SK-N-SH (cell line): ENCODE measurements around the gene RGS9. TPM values are rescaled to one million over a fixed set of nuclear protein-coding genes. Genes with fewer than 3 reads are reported as not detected.

ENCODE experiments used
- CTCF ChIA-PET: fragments of 300-600, 350-600 bp; formaldehyde crosslinking; extraction: SDS; loops from one replicate; lab custom pipeline; 2021; lab: Yijun Ruan, JAX
- POLR2A ChIA-PET: fragments of 350-600 bp; sonication (Branson Sonifier 250); formaldehyde crosslinking; extraction: SDS; loops from one replicate; lab custom pipeline; 2020; ENCODE audit warnings: antibody characterized with exemption, inconsistent platforms; lab: Yijun Ruan, JAX
- DNase-seq: peaks from one replicate; pipeline ENCODE4 v3.0.0; 2012
- H2AFZ ChIP-seq: fragments of 200-600 bp; sonication (generic); 2 replicates; pipeline ENCODE4 v1.8.1; 2016; ENCODE audit warnings: antibody characterized with exemption, mild to moderate bottlenecking, low read depth
- H3F3A ChIP-seq: fragments of 200-600 bp; sonication (generic); replicated peaks from 2 replicates; pipeline ENCODE3; 2016; ENCODE audit warnings: antibody characterized with exemption, mild to moderate bottlenecking; ENCODE audit not compliant: insufficient read depth
- H3K27ac ChIP-seq, 2 experiments: fragments of 200-500 bp in 1 of 2; fragments of 200-600 bp in 1 of 2; sonication (Bioruptor generic) in 1 of 2; sonication (generic), shearing (Covaris generic) in 1 of 2; 2 replicates each; pipeline versions ENCODE4 v1.5.1 to v1.6.1; 2014 to 2016; ENCODE audit warnings: low read depth in 2 of 2, inconsistent platforms in 1 of 2, low read length in 1 of 2, mild to moderate bottlenecking in 1 of 2, mixed read lengths in 1 of 2
- H3K27me3 ChIP-seq: fragments of 200-600 bp; sonication (generic), shearing (Covaris generic); 2 replicates; pipeline ENCODE4 v1.6.1; 2016; ENCODE audit warnings: mixed run types; ENCODE audit not compliant: insufficient read depth
- H3K36me3 ChIP-seq, 2 experiments: fragments of 200-500 bp in 1 of 2; fragments of 200-600 bp in 1 of 2; sonication (Bioruptor generic) in 1 of 2; sonication (generic) in 1 of 2; replicated peaks in 1 of 2; 2 replicates each; pipeline versions ENCODE3 to v1.5.1; 2014 to 2016; ENCODE audit warnings: low read length in 1 of 2, mild to moderate bottlenecking in 1 of 2; ENCODE audit not compliant: insufficient read depth in 2 of 2, control insufficient read depth in 1 of 2
- H3K4me1 ChIP-seq, 2 experiments: fragments of 200-500 bp in 1 of 2; fragments of 200-600 bp in 1 of 2; sonication (Bioruptor generic) in 1 of 2; sonication (generic), shearing (Covaris generic) in 1 of 2; 2 replicates each; pipeline versions ENCODE4 v1.5.1 to v1.6.1; 2014 to 2016; ENCODE audit warnings: low read depth in 1 of 2, low read length in 1 of 2, mixed run types in 1 of 2; ENCODE audit not compliant: insufficient read depth in 2 of 2, control insufficient read depth in 1 of 2
- H3K4me2 ChIP-seq: fragments of 200-600 bp; sonication (generic), shearing (Covaris generic); 2 replicates; pipeline ENCODE4 v1.6.1; 2017; ENCODE audit warnings: mixed run types
- H3K4me3 ChIP-seq, 2 experiments: fragments of 200-500 bp in 1 of 2; fragments of 200-600 bp in 1 of 2; sonication (Bioruptor generic) in 1 of 2; sonication (generic), shearing (Covaris generic) in 1 of 2; 2 replicates each; pipeline versions ENCODE4 v1.5.1 to v1.8.1; 2014 to 2016; ENCODE audit warnings: low read depth in 2 of 2, inconsistent platforms in 1 of 2, low read length in 1 of 2, mild to moderate bottlenecking in 1 of 2, mixed read lengths in 1 of 2, moderate library complexity in 1 of 2
- H3K79me2 ChIP-seq: fragments of 200-600 bp; sonication (generic); 2 replicates; pipeline ENCODE4 v1.8.1; 2017; ENCODE audit warnings: mild to moderate bottlenecking; ENCODE audit not compliant: insufficient read depth
- H3K9ac ChIP-seq: fragments of 200-600 bp; sonication (generic); 2 replicates; pipeline ENCODE4 v1.6.1; 2017; ENCODE audit warnings: mixed run types
- H3K9me2 ChIP-seq: fragments of 200-600 bp; sonication (generic); 2 replicates; pipeline ENCODE4 v1.6.1; 2017; ENCODE audit warnings: mixed run types
- H3K9me3 ChIP-seq: fragments of 200-600 bp; sonication (generic); 2 replicates; pipeline ENCODE4 v1.6.1; 2017; ENCODE audit warnings: mixed run types, mild to moderate bottlenecking, moderate library complexity
- H4K20me1 ChIP-seq: fragments of 200-600 bp; sonication (generic); 2 replicates; pipeline ENCODE4 v1.6.1; 2017; ENCODE audit warnings: mild to moderate bottlenecking, mixed run types; ENCODE audit not compliant: insufficient read depth
- EP300 ChIP-seq, 2 experiments: IDR thresholded peaks; 2 replicates each; pipeline versions ENCODE4 v1.4.0 to v1.6.1; 2012; ENCODE audit warnings: borderline replicate concordance in 1 of 2, low read depth in 1 of 2, low read length in 1 of 2
- EZH2phosphoT487 ChIP-seq: fragments of 200-600 bp; sonication (generic); IDR thresholded peaks from 2 replicates; pipeline ENCODE4 v1.6.1; 2017; ENCODE audit warnings: low read depth, mixed run types, mild to moderate bottlenecking, antibody characterized with exemption, moderate library complexity, borderline replicate concordance
- FOXM1 ChIP-seq: IDR thresholded peaks from 2 replicates; pipeline ENCODE4 v1.4.0; 2012; ENCODE audit warnings: low read depth, mild to moderate bottlenecking
- GABPA ChIP-seq: IDR thresholded peaks from 2 replicates; pipeline ENCODE4 v1.4.0; 2012; ENCODE audit warnings: low read depth, mild to moderate bottlenecking
- GATA2 ChIP-seq: sonication (generic); formaldehyde crosslinking; IDR thresholded peaks from 2 replicates; pipeline ENCODE4 v1.5.0; 2020; ENCODE audit warnings: mild to moderate bottlenecking, missing genetic modification reagents
- MAX ChIP-seq: IDR thresholded peaks from 2 replicates; pipeline ENCODE4 v1.4.0; 2012; ENCODE audit warnings: low read depth
- MXI1 ChIP-seq: IDR thresholded peaks from 2 replicates; pipeline ENCODE4 v1.6.1; 2012; ENCODE audit warnings: mild to moderate bottlenecking, low read depth, low read length, improper control_type of control experiment
- PBX3 ChIP-seq: IDR thresholded peaks from 2 replicates; pipeline ENCODE4; 2012
- RAD21 ChIP-seq: IDR thresholded peaks from 2 replicates; pipeline ENCODE4 v1.6.1; 2012; ENCODE audit warnings: mild to moderate bottlenecking, low read length
- RCOR1 ChIP-seq: fragments of 150-350 bp; IDR thresholded peaks from 2 replicates; pipeline ENCODE4 v1.6.1; 2017; ENCODE audit warnings: antibody characterized with exemption, low read length
- REST ChIP-seq: IDR thresholded peaks from 2 replicates; pipeline ENCODE4 v1.6.1; 2012; ENCODE audit warnings: mild to moderate bottlenecking, low read depth, low read length, moderate library complexity
- RXRA ChIP-seq: IDR thresholded peaks from 2 replicates; pipeline ENCODE4 v1.4.0; 2012; ENCODE audit warnings: low read depth, mild to moderate bottlenecking, borderline replicate concordance
- TAF1 ChIP-seq: IDR thresholded peaks from 2 replicates; pipeline ENCODE4 v1.6.1; 2012; ENCODE audit warnings: low read depth, mild to moderate bottlenecking, low read length, moderate library complexity, borderline replicate concordance
- TCF12 ChIP-seq: IDR thresholded peaks from 2 replicates; pipeline ENCODE4 v1.4.0; 2012
- USF1 ChIP-seq: IDR thresholded peaks from 2 replicates; pipeline ENCODE4 v1.4.0; 2012; ENCODE audit warnings: low read depth, borderline replicate concordance
- USF2 ChIP-seq: fragments of 150-350 bp; IDR thresholded peaks from 2 replicates; pipeline ENCODE4 v1.6.1; 2017; ENCODE audit warnings: antibody characterized with exemption, low read length, low read depth, borderline replicate concordance
- YY1 ChIP-seq: IDR thresholded peaks from 2 replicates; pipeline ENCODE4 v1.4.0; 2012; ENCODE audit warnings: low read depth, mild to moderate bottlenecking
- WGBS: methylation state at CpG from one replicate; pipeline ENCODE4 v1.1.6; 2017; ENCODE audit warnings: low lambda C conversion rate; 5-methylcytosine and 5-hydroxymethylcytosine counted together
- polyA plus RNA-seq, 3 experiments: library from polyadenylated mRNA; depleted of rRNA; stranded (reverse); fragments of >200 nt; gene quantifications; 2 replicates each; pipeline ENCODE4 v1.2.3, GENCODE V29; 2012

The RGS9 gene
- polyA plus RNA-seq, 1 of the 3 experiments (the other 2 are of a cell fraction), result 1.4 TPM

DNA sequence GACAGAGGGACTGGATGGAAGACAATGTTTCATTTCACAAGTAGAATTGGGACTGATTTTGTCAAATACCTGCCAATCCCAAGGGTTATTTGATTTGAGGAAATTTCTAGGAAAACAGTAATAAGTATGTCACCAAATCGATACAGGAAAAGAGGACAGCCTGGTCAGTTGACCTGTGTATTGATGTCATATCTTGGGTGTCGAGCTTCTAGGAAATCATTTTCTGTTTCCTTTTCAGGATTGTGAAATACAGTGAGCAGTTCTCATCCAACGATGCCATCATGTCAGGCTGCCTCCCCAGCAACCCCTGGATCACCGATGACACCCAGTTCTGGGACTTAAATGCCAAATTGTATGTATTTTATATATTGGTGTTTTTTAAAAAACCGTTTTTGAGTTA is 56.1 kb downstream of the RGS9 start:
- Histone ChIP-seq H3K4me3 (no peak overlapping the region), H3K27me3 (no peaks in the 10 kb centered on the region), H3F3A (peaks cover 4% of the 10 kb centered on the region), H2AFZ (no peak overlapping the region), H3K79me2 (no peaks in the 10 kb centered on the region), H4K20me1 (no peaks in the 10 kb centered on the region), H3K9me3 (no peaks in the 10 kb centered on the region), H3K36me3 (no peaks in the 10 kb centered on the region), H3K4me2 (no peak overlapping the region), H3K4me1 (peaks cover under 1 to 19% of the 10 kb centered on the region in 2 experiments; a peak in 2 of 4 replicates), H3K9ac (no peak overlapping the region), H3K9me2 (no peaks in the 10 kb centered on the region), H3K27ac (peak overlapping the region in 1 of 2 experiments; percentile 2; a peak in 1 of 4 replicates)
- TF ChIP-seq TAF1, result no peak
- TF ChIP-seq EP300 (IDR thresholded peaks at IDR 0.05; ENCODE audit: borderline replicate concordance in 1 of 2, low read depth in 1 of 2, low read length in 1 of 2), result no peak
- TF ChIP-seq YY1, result no peak
- no peak for TF ChIP-seq EZH2phosphoT487
- TF ChIP-seq FOXM1, result no peak
- no peak for TF ChIP-seq RXRA
- no peak for TF ChIP-seq MXI1
- no peak for TF ChIP-seq MAX
- no peak for TF ChIP-seq REST
- no peak for TF ChIP-seq GABPA
- no peak for TF ChIP-seq TCF12
- no peak for TF ChIP-seq USF2
- no peak for TF ChIP-seq RCOR1
- no peak for TF ChIP-seq RAD21
- no peak for TF ChIP-seq GATA2 (CRISPR knock-in tag)
- no peak for TF ChIP-seq PBX3
- TF ChIP-seq USF1, result no peak
- WGBS, result 83% methylated on average over 5 of the region's 5 CpGs
- CTCF ChIA-PET, result interaction anchor here (0.9 to 1.2 kb wide), 3 partner anchors 8 to 232 kb away, joined by 3 to 4 read pairs (median 3); partner anchors contain the start of gene RGS9
- DNase-seq, result no peak
- POLR2A ChIA-PET, result no interaction called here
